Testis (tissue), 3 donors: Measurements from ENCODE around the gene DLG2. TPM values are rescaled to one million over a fixed set of nuclear protein-coding genes. Genes with fewer than 3 reads are reported as not detected.

Experiments used
- DNase-seq: peaks from one replicate; pipeline ENCODE4 v3.0.0-alpha.2; 2019
- H3K27ac ChIP-seq, 2 donors: fragments of 200-600 bp; sonication (generic); one replicate each; pipeline ENCODE4 v1.5.1; 2019
- H3K27me3 ChIP-seq: fragments of 200-600 bp; sonication (generic); one replicate; pipeline ENCODE4 v1.5.1; 2019
- H3K36me3 ChIP-seq: fragments of 200-600 bp; sonication (generic); one replicate; pipeline ENCODE4 v1.5.1; 2017; ENCODE audit warnings: low read depth; ENCODE audit errors: missing control alignments
- H3K4me1 ChIP-seq: fragments of 200-600 bp; sonication (generic); one replicate; pipeline ENCODE4 v1.5.1; 2019
- H3K4me3 ChIP-seq, 2 donors: fragments of 200-600 bp; sonication (generic); one replicate each; pipeline ENCODE4 v1.5.1; 2017 to 2019
- H3K9me3 ChIP-seq: fragments of 200-600 bp; sonication (generic); one replicate; pipeline ENCODE4 v1.5.1; 2017
- CTCF ChIP-seq, 3 experiments: fragments of 450-650 bp in 2 of 3; fragments of 200-600 bp in 1 of 3; sonication (generic) in 1 of 3; IDR thresholded peaks; one replicate each; pipeline ENCODE4 v1.5.1; 2016 to 2019; ENCODE audit warnings: antibody characterized with exemption in 3 of 3, mild to moderate bottlenecking in 2 of 3, moderate library complexity in 1 of 3
- POLR2A ChIP-seq: fragments of 450-650 bp; IDR thresholded peaks from one replicate; pipeline ENCODE4 v1.6.1; 2017; ENCODE audit warnings: antibody characterized with exemption, mild to moderate bottlenecking, moderate library complexity
- WGBS, 2 donors: methylation state at CpG; one replicate each; pipeline ENCODE4 v1.1.5; 2018; 5-methylcytosine and 5-hydroxymethylcytosine counted together
- intact Hi-C: fragments of 100-400 bp; cut with DNase I; formaldehyde crosslinking; loops from one replicate; pipeline ENCODE4 v1.15.1; 2023; ENCODE audit warnings: low total_unique reads
- polyA plus RNA-seq: library from polyadenylated mRNA; stranded (reverse); fragments of 350-450 nt; fragmentation: Illumina TruSeq; extraction: RNeasy Lipid Tissue Mini Kit (QIAGEN cat#74804); gene quantifications from one replicate; pipeline ENCODE4 v1.2.3, GENCODE V29; 2014; ENCODE audit warnings: low read depth, low replicate concordance; ENCODE audit not compliant: insufficient read depth
- total RNA-seq, 2 donors: library from RNA; depleted of rRNA; stranded (reverse); fragments of >200 nt; gene quantifications; one replicate each; pipeline ENCODE4 v1.2.3, GENCODE V29; 2016

The DLG2 gene
- total and polyA plus RNA-seq, 3 donors from 2014 or later, result 13.8 to 23.0 (median 14.1) TPM

- no peak overlapping the region for H3K27ac ChIP-seq
- no peaks in the 10 kb centered on the region for H3K27me3 ChIP-seq
- peaks cover 13% of the 10 kb centered on the region for H3K4me1 ChIP-seq
- no peaks in the 10 kb centered on the region for H3K36me3 ChIP-seq
- intact Hi-C loops, result loop anchor here (10.0 kb wide), 1 partner anchor 131 kb away; no protein-coding TSS in a partner anchor
- H3K9me3 ChIP-seq, result no peaks in the 10 kb centered on the region
- TF ChIP-seq CTCF (IDR thresholded peaks at IDR 0.05) (no peak), POLR2A (no peak)
- DNase-seq, result no peak
- no peak overlapping the region for H3K4me3 ChIP-seq
Measured at GRCh38 chr11:84526250-84526649, 1100.9 kb downstream of the DLG2 start.

- intact Hi-C loops, result loop anchor here (10.0 kb wide), 1 partner anchor 130 kb away; no protein-coding TSS in a partner anchor
- H3K27ac ChIP-seq, result peak overlapping the region in 1 of 2 donors; percentile 8
- no peaks in the 10 kb centered on the region for H3K36me3 ChIP-seq
- TF ChIP-seq POLR2A (no peak), CTCF (IDR thresholded peaks at IDR 0.05) (peak; percentile 60 to 70 (median 65))
- no peaks in the 10 kb centered on the region for H3K9me3 ChIP-seq
- DNase-seq, result peak; percentile 32
- H3K4me1 ChIP-seq, result peaks cover 13% of the 10 kb centered on the region
- no peak overlapping the region for H3K4me3 ChIP-seq
- WGBS, 2 donors, result 30 to 48% methylated on average over 3 of the region's 3 CpGs
- H3K27me3 ChIP-seq, result no peaks in the 10 kb centered on the region
Measured at GRCh38 chr11:84524422-84525051, 1102.6 kb downstream of the DLG2 start.

- no peaks in the 10 kb centered on the region for H3K9me3 ChIP-seq
- H3K4me1 ChIP-seq, result peaks cover 17% of the 10 kb centered on the region
- H3K27ac ChIP-seq, result no peak overlapping the region
- H3K27me3 ChIP-seq, result no peaks in the 10 kb centered on the region
- no peaks in the 10 kb centered on the region for H3K36me3 ChIP-seq
- TF ChIP-seq POLR2A (no peak), CTCF (IDR thresholded peaks at IDR 0.05) (no peak)
- no peak overlapping the region for H3K4me3 ChIP-seq
- no peak for DNase-seq
- intact Hi-C loops, result loop anchor here (10.0 kb wide), 1 partner anchor 128 kb away; no protein-coding TSS in a partner anchor
Measured at GRCh38 chr11:84522331-84522730, 1104.8 kb downstream of the DLG2 start.

- intact Hi-C loops, result no loop called here
Measured at GRCh38 chr11:84518631-84519183, 1108.4 kb downstream of the DLG2 start.

More at GRCh38 chr11:84518631-84519183, 1108.4 kb downstream of the DLG2 start:
- H3K4me3 ChIP-seq, result no peak overlapping the region
- no peak for DNase-seq
- no peaks in the 10 kb centered on the region for H3K9me3 ChIP-seq
- WGBS, 2 donors, result 66 to 68% methylated on average over 2 of the region's 2 CpGs
- no peaks in the 10 kb centered on the region for H3K27me3 ChIP-seq
- no peaks in the 10 kb centered on the region for H3K36me3 ChIP-seq
- TF ChIP-seq CTCF (IDR thresholded peaks at IDR 0.05) (no peak), POLR2A (no peak)
- H3K27ac ChIP-seq, result no peak overlapping the region
- H3K4me1 ChIP-seq, result peaks cover 10% of the 10 kb centered on the region
